Activated naive CD4-positive, alpha-beta T cell treated with anti-CD3 and anti-CD28 coated beads, Interleukin-2, amount 50 U/mL, for 16 hours (primary cell): ENCODE data around the gene DCDC2B.
"Not testable (repeated sequence)": the region's sequence is repeated elsewhere in the genome, so short reads cannot be mapped to it uniquely, and the experiment has no call there.

ENCODE experiments used
- DNase-seq: peaks from one replicate; pipeline ENCODE4 v3.0.0-alpha.2; 2020

Gene DCDC2B

DNA sequence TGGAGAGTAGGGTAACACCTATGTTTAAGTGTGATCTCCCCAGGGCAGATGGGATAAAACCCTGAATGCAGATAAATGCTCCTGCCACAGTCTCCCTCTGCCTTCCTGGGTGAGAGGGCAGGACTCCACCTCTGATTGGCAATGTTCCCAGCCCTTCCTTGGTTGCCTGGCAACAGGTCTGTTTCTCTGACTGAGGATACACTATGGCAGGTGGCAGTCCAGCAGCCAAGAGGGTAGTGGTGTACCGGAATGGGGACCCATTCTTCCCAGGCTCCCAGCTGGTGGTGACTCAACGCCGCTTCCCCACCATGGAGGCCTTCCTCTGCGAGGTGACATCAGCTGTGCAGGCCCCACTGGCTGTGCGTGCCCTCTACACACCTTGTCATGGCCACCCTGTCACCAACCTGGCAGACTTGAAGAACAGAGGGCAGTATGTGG, at the start of gene DCDC2B:
DCDC2B (plus strand) TSS at position 199 of the 438 bp plus-strand sequence; CDS start at position 204, 5 bp downstream.
- DNase-seq = no peak

DNA sequence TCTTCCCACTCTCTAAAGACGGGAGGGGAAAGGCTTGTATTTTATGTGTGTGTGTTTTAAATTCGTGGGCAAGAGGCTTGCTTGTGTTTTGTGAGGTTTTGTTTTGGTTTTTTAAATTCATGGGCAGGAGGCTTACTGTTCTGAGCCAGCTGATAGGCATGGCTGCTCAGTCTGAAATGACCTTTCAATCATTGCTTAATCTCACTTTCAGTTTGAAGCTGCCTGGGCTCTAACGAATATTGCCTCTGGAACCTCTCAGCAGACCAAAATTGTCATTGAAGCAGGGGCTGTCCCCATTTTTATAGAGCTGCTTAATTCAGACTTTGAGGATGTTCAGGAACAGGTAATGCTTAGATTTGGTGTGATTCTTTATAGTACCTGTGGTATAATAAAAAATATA, 49.7 kb upstream of the DCDC2B start:
- no peak for DNase-seq

DNA sequence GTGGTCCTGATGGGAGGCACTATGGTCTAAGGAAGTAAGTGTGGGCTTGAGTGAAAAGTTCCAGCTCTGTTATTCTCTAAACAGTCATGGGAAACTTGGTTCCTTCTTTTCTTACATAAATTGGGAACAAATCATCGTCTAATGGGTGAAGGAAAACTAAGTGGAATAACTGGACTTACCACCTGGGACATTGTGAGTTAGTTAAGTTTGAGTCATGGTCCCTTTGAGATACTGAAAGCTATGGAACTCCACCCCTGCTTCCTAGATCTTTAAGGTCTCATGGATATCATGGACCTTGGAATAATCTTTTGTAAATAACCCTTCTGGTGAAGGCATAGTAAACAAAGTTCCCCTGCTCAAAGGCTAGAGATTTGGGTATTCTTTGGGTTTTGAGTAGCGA, 45.5 kb upstream of the DCDC2B start:
- DNase-seq = no peak

DNA sequence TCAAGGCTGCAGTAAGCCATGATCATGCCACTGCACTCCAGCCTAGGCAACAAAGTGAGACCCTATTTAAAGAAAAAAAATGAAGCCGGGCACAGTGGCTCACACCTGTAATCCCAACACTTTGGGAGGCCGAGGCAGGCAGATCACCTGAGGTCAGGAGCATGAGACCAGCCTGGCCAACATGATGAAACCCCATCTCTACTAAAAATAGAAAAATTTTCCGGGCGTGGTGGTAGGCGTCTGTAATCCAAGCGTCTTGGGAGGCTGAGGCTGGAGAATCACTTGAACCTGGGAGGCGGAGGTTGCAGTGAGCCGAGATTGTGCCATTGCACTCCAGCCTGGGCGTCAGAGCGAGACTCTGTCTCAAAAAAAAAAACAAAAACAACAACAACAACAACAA, 43.3 kb upstream of the DCDC2B start:
- not testable (repeated sequence) for DNase-seq

DNA sequence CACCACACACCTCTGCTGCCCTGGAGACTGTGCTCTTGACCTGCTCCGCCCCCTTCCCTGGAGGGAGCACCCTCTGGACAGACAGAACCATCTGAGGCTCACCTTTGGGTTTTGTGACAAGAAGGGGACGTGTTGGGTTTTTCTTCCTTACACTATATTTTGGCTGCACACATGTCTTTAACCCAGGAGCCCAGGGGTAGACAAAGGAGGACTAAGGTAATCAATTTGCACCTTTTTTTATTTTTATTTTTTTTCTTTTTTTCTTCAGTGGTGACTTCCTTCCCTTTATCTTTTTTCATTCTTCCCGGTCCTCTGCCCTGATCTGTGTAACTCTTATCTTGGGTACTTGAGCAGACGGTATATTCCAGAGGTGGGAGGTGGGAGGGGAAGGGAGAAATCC, 37.9 kb upstream of the DCDC2B start:
- DNase-seq = no peak

DNA sequence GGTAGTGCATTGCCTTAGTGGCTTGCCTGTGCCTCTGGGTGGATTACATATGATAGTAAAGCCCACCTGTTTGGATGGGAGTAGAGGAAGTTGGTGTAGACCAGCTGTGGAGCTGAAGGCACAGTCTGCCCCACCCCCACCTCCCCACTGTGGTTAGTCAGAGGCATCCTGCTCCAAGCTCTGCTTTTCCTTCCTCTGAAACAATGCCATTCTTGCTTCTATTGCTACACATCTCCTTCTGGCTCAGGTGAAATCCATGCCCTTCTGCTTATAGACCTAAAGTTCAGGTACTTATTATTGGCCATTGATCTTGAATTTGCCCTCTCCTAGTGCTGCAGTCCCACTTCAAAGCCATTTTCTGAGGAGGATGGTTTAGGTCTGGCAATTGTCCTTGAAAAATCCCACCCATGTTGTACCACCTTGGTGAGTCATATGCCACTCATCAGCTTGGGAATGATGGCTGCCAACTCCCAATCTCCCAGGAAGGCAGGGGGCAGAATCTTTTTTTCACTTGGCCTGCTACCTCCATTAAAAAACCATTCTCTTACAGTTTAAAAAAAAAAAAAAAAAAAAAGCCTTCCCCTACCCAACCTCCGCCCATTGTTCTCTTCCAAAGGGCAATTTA, 36.2 kb upstream of the DCDC2B start:
- DNase-seq = no peak

DNA sequence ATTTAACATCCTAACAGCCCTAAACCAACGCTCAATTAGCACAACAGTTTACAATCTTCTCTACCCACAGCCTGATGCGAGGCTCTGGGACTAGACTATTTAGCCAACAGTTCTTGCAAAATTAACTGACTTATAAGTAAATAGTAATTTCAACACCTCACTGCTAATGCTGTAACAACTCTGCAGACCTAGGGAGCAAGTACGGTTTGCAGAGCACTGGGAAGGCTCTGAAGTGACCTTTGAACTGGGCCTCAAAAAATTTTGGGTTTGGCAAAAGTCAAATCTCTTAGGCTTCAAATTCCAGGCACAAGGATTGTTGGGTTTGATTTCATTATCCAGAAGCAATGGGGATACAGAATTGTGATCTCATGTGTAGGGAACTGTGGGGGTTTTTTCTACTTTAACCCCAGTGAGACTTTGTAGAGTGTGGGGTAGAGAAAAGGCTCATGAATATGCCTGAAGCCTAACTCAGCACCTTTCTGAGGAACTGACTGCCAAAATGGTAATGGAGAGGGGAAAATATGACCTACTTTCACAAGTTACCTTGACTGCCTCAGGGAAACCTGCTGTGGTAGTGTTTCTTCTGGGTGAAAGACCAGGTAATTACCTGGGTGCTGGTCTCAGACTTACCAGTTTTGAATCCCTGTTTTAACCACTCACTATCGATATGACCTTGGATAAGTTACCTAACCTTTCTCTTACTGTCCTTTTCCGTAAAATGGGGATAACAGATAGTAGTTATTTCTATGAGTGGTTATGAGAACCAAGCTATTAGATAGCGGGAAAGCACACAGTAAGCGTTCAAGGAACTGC, 30.3 kb upstream of the DCDC2B start:
- DNase-seq = no peak

DNA sequence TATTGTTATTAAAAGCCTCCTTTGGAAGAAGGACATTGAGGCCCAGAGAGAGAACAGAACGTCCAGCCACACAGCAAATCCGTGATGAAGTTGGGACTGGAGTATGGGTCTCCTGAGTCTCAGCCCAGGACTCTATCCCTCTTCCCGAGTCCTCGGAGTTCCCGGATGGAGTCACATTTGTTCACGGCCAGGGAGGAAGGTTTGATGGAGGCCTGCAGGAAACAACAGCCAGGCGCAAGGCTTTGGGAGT, 29.8 kb upstream of the DCDC2B start:
- DNase-seq = no peak

DNA sequence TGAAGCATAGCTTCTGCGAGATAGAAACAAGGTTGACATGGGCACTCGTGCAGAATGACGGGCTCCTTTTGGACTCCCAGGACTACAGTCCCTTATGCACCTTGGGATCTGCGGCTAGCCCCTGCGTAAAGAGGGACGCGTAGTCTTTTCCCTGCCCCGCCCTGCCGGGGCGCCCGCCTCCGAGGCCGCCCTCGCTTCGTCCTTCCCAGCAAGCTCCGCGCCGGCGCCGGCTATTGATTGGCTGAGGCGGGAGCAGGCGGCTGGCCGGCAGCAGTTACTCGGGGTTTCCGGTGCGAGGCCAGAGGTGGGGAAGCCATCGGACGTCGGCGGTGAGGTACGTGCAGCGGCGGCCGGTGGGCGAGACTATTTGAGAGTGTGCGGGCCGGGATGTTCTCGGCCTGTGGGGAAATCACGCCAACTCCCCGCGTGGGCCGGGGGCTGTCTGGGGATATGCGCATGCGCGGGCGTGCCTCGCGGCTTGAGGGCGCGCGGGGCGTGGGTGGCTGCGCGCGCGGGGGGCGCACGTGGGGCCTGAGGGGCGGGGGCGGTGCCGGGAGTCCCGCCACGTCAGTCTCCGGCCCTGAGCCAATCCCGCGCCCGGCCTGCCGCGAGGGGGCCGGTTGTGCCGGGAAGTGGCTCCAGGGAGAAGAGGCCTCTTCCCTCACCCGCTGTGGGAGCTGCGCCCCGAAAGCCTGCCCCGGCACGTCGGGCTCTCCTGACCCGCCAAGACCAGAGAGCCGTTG, 29.3 kb upstream of the DCDC2B start, which contains the start of gene TXLNA:
TXLNA (plus strand) TSS at position 233 of the 743 bp plus-strand sequence. CDS start 671 bp downstream, outside the sequence.
- DNase-seq = peak; percentile 89

DNA sequence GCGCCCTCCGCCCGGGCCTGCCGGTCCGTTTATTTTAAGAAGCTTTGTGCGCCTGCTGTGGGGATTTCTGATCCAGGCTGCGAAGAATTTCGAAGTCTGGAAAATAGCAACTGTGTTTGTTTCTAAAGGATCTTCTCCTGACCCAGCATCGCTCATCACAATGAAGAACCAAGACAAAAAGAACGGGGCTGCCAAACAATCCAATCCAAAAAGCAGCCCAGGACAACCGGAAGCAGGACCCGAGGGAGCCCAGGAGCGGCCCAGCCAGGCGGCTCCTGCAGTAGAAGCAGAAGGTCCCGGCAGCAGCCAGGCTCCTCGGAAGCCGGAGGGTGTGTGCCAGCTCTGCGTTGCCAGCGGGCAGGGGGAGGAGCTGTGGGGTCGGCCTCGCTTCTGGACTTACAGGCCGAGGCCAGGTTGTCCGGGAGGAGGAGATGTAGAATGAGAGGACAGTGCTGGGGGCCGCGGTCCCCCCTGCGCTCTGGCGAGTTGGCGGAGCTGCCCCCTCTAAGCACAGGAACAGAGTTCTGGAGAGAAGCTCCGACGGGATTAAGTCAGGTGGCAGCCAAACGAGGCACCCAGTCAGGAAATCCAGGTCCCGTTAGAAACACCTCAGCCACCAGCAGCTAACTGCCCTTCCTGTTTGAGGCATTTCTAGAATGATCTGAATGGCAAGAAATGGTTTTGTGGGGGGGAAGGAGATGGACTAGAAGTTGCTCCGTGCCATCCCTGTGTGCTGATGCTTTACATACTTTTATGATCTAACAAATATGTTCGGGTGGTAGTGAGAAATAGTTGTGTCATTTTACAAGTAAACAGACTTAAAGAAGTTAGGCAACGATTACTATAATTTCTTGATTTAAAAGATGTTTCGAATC, 28.5 kb upstream of the DCDC2B start:
- DNase-seq = peak; percentile 32

DNA sequence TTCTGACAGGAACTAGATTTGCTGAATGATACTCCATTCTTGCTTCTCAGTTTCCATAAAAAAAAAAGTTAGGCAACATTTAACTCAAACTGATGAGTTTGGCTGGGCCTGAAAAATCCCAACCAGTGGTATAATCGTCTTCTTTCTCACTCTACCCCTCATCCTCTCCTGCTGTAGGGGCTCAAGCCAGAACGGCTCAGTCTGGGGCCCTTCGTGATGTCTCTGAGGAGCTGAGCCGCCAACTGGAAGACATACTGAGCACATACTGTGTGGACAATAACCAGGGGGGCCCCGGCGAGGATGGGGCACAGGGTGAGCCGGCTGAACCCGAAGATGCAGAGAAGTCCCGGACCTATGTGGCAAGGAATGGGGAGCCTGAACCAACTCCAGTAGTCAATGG, 27.8 kb upstream of the DCDC2B start:
- DNase-seq = no peak

DNA sequence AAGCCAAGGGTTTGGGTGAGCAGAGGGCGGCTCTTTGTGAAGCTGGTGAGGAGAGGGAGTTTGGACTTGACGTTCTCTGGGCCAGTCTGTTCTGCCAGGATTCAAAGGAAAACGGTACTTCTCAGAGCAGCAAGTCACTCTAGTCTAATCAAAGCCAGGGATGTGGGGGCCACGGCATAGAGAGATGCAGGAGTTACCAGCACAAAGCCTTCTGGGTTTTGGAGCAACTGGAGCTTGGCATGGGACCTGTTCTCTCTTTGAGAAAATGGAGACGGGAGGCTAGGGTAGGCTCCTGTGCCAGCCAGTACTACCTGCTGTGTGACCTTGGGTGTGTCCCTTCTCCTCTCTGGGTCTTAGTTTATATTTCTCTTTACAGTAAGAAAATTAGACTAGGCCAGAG, 27.3 kb upstream of the DCDC2B start:
- DNase-seq = no peak

DNA sequence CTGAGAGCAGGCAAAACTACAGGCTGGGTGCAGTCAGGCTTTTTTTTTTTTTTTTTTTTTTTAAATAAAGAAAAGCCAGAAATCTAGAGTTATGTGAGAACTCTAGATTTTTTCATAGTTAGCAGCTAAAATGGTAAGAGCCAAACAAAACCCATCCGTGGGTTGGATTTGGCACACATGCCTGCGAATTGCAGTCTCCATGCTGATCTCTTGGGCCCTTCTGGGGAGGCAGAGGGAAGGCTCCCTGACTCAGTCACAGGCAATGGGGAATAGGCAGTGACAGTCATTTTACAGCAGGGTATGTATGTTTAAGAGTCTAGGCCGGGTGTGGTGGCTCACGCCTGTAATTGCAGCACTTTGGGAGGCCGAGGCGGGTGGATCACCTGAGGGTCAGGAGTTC, 26.8 kb upstream of the DCDC2B start:
- DNase-seq = no peak

DNA sequence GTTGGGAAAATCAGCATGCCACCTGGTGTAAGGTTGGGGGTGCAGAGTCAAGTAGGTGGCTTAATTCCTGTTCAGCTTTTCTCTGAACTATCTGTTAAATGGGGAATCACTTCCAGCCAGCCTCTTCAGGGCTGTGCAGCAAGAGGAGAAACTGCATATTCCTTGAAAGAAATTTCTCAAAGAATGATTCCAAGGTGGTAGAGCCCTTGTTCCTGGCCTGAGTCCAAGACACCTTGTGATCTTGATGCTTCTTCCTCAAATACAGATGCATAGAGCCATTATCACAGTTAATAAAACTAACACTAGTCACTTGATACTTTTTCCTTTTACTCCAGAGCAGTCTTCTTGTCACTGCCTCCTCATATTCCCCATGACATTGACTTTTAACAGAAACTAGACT, 24.2 kb upstream of the DCDC2B start:
- no peak for DNase-seq

DNA sequence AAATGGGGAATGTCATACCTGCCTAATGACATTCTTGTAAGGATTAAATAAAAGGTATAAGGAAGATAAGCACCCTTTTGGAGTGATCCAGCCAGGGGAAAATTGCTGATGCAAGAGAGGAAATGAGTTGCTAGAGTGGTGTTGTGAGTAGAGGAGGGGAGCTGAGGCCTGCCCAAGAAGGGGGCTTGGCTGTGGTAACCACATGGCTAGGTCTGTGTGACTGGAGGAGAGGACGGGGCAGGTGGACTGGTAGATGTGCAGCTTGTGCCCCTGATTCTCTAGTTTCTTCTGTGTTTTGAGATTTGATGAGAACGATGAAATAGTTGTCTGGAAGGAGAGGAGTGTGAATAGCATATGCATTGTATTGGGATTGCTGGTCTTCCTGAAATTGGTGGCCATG, 22.8 kb upstream of the DCDC2B start:
- no peak for DNase-seq

DNA sequence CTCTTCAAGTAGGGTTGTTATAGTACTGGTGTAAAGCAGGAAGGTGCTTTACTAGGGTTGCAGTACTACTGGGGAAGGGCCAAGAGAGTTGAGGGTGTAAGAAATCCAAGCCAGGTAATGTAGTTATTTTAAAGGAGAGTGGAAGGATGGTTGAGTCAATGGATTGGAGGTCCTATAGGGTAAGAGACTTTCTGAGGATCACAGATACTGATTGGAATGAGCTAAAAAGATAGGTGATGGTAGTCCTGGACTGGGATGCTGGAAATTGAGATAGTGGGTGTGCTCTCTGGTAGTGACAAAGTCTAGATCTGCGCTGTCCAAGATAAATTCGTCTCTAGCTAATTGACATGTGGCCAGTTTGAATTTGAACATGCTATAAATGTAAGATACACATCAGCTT, 22.4 kb upstream of the DCDC2B start:
- no peak for DNase-seq

DNA sequence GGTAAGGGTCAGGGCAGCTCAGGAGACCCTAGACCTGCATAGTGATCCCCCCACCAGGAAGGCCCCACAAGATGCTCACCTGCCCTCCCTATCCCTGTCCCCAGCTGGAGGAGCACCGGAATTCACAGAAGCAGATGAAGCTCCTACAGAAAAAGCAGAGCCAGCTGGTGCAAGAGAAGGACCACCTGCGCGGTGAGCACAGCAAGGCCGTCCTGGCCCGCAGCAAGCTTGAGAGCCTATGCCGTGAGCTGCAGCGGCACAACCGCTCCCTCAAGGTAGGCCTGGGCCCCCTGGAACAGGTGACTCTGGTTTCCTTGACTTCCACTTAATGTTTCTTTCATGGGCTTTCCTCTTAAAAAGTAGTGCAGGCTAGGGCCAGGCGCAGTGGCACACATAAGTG, 21.0 kb upstream of the DCDC2B start:
- no peak for DNase-seq

DNA sequence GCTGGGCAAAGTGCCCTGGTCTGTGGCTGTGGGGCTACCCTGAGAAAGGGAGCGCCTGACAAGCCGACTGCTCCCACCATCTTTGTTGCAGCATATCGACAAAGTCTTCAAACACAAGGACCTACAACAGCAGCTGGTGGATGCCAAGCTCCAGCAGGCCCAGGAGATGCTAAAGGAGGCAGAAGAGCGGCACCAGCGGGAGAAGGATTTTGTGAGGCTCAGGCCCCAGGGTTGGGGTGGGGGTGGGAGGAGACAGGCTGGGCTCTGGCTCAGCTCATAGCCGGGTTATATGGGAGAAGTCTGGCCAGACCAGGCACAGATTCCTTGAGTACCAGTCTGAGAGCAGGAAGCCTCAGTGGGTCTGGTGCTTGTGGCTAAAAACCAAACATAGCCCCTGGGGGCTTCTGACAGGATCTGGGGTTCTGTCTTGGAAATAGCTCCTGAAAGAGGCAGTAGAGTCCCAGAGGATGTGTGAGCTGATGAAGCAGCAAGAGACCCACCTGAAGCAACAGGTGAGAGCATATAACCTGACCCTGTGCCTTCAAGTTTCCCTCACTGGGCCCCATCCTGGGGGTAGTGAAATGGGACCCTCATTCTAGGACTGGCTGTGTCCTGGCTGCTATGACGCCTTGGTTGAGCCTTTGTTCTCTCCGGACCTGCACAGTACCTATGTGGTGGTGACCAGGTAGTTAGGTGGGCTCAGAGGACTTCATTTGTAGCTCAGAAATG, 16.5 kb upstream of the DCDC2B start:
- no peak for DNase-seq

DNA sequence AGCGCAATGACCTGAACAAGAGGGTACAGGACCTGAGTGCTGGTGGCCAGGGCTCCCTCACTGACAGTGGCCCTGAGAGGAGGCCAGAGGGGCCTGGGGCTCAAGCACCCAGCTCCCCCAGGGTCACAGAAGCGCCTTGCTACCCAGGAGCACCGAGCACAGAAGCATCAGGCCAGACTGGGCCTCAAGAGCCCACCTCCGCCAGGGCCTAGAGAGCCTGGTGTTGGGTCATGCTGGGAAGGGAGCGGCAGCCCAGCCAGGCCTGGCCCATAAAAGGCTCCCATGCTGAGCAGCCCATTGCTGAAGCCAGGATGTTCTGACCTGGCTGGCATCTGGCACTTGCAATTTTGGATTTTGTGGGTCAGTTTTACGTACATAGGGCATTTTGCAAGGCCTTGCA, 13.9 kb upstream of the DCDC2B start:
- no peak for DNase-seq

DNA sequence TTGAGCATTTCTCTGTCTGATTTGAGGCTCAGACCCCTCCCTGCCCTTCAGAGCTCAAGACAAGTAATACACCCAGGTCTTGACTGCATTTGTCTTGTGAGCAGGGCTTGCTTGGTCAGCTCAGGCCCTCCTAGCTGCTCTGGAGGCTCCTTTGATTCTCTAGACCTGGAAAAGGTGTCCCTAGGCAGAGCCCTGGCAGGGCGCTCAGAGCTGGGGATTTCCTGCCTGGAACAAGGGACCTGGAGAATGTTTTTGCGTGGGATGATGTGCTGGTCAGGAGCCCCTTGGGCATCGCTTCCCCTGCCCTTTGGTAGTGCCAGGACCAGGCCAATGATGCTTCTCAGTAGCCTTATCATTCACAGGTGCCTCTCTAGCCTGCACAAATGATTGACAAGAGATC, 13.4 kb upstream of the DCDC2B start:
- no peak for DNase-seq

DNA sequence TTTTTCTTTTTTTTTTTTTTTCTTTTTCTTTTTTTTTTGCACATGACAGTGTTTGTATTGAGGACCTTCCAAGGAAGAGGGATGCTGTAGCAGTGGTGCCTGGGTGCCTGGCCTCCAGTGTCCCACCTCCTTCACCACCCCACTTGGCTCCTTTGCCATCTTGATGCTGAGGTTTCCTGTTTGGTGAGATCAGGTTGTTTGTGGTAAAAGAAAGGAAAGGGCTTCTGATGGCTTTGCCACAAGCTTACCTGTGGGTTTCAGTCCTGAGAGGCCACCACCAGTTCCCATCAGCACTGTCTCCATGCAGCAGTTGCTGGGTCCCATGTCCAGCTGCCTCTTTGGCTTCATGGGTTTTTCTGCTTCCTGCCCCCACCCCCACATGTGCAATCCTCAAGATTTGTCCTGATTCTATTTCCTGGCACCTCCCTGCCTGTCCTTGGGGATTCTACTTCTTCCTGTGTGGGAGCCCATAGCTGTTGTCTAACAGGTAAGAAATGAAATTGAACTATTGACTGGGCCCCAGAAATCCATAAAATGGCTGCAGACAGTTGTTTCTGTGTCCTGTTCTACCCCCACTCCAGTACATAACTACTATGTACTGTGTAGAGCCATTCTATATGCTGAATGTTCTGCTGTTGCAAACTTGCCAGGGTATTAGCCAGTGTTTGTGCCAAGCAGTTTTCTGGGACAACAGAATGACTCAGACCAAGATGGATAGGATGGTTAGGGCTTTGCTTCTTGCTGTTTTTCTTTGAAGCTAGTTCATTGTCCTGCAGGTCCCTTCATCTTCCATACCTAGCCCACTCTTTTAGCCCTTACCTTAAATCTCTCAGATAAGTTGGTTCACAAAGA, 12.7 kb upstream of the DCDC2B start:
- DNase-seq = no peak
